Fibroblast of skin of left biceps (primary cell): ENCODE results near the gene WAPL.
A peak's percentile ranks its signal among the peaks of the same experiment; 100 is the strongest.

Source experiments
- DNase-seq, 2 experiments: peaks; one replicate each; pipeline ENCODE4 v3.0.0-alpha.2; 2013; ENCODE audit warnings: low read depth in 2 of 2

Gene WAPL

GRCh38 chr10:86411852-86412560 lies 109.6 kb downstream of the WAPL start:
- no peak for DNase-seq

GRCh38 chr10:86411281-86411841 lies 110.2 kb downstream of the WAPL start:
- peak; percentile 24 to 33 for DNase-seq

- no peak for DNase-seq
Observed at GRCh38 chr10:86410542-86411124, 111.0 kb downstream of the WAPL start.

- no peak for DNase-seq
Observed at GRCh38 chr10:86409183-86409582, 112.4 kb downstream of the WAPL start.

GRCh38 chr10:86403183-86403797 lies 118.3 kb downstream of the WAPL start:
- no peak for DNase-seq

- DNase-seq, result no peak
Observed at GRCh38 chr10:86402283-86402941, 119.2 kb downstream of the WAPL start.

GRCh38 chr10:86401588-86402282 lies 119.9 kb downstream of the WAPL start:
- no peak for DNase-seq

- DNase-seq, result no peak
Observed at GRCh38 chr10:86400705-86401587, 120.6 kb downstream of the WAPL start.

GRCh38 chr10:86399879-86400704 lies 121.5 kb downstream of the WAPL start:
- peak; percentile 82 to 83 for DNase-seq

GRCh38 chr10:86399514-86399878 lies 122.1 kb downstream of the WAPL start:
- DNase-seq, result no peak

GRCh38 chr10:86397120-86397519 lies 124.5 kb downstream of the WAPL start:
- DNase-seq, result no peak

GRCh38 chr10:86393862-86394455 lies 127.6 kb downstream of the WAPL start:
- DNase-seq, result no peak

GRCh38 chr10:86393362-86393761 lies 128.2 kb downstream of the WAPL start:
- DNase-seq, result no peak

- no peak for DNase-seq
Observed at GRCh38 chr10:86392723-86393094, 128.9 kb downstream of the WAPL start.

- DNase-seq, result no peak
Observed at GRCh38 chr10:86391986-86392722, 129.4 kb downstream of the WAPL start.

- no peak for DNase-seq
Observed at GRCh38 chr10:86391236-86391840, 130.3 kb downstream of the WAPL start.

GRCh38 chr10:86390337-86391120 lies 131.1 kb downstream of the WAPL start:
- no peak for DNase-seq
